Measurements from ENCODE around the gene ADO.

The ADO gene

DNA sequence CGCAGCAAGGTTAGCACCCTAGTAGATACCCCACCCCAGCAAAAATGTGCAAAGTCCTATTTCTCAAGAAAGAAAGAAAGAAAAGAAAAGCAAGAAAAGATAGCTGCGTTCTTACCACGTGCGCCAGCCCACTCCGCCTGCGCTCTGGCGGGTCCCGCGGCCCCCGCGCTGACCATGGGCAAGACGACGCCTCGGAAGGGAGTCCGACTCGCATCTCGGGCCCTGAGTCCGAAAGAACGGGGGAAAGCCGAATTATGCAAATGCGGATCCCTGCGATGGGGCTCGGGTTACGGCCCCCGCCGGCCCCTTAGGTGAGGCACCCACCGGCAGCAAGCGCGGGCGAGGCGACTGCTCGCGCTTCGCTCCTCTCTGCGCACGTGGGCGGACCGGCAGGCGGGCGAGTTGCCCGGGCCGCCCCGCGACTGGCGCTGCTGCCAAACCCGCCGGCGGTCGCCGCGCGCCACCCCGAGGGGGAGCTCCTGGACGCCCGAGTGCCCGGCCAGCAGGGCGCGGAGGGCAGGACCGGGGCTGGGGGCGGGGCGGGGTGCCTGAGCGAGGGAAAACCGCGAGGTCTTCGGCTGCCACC is 14.0 kb downstream of the ADO start:
- H3K9ac ChIP-seq (ENCODE audit: low read length), result no peak overlapping the region
- TF ChIP-seq, protein P1, sequence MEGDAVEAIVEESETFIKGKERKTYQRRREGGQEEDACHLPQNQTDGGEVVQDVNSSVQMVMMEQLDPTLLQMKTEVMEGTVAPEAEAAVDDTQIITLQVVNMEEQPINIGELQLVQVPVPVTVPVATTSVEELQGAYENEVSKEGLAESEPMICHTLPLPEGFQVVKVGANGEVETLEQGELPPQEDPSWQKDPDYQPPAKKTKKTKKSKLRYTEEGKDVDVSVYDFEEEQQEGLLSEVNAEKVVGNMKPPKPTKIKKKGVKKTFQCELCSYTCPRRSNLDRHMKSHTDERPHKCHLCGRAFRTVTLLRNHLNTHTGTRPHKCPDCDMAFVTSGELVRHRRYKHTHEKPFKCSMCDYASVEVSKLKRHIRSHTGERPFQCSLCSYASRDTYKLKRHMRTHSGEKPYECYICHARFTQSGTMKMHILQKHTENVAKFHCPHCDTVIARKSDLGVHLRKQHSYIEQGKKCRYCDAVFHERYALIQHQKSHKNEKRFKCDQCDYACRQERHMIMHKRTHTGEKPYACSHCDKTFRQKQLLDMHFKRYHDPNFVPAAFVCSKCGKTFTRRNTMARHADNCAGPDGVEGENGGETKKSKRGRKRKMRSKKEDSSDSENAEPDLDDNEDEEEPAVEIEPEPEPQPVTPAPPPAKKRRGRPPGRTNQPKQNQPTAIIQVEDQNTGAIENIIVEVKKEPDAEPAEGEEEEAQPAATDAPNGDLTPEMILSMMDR (IDR thresholded peaks at IDR 0.05; ENCODE audit: low read depth, low read length), result no peak
- TF ChIP-seq EZH2phosphoT487 (IDR thresholded peaks at IDR 0.05; ENCODE audit: low read depth), result no peak
- no peak overlapping the region for H2AFZ ChIP-seq (ENCODE audit: low read depth, low read length)
- no peaks in the 10 kb centered on the region for H3K9me3 ChIP-seq (ENCODE audit: insufficient read depth, low read length)
- peaks cover 4% of the 10 kb centered on the region; the same call in 1 of the 2 replicates for H3K4me1 ChIP-seq (ENCODE audit: low read length)
- H3K27me3 ChIP-seq (ENCODE audit: low read depth, low read length), result no peaks in the 10 kb centered on the region; the same call in 1 of the 2 replicates
- no peaks in the 10 kb centered on the region for H4K20me1 ChIP-seq (ENCODE audit: insufficient read depth, low read length)
- H3K4me3 ChIP-seq (ENCODE audit: low read length), result peak overlapping the region; percentile 90
- no peaks in the 10 kb centered on the region for H3K79me2 ChIP-seq (ENCODE audit: low read length)
- H3K4me2 ChIP-seq (ENCODE audit: low read length), result peak overlapping the region; percentile 77
- no peak overlapping the region for H3K27ac ChIP-seq (ENCODE audit: low read length)
- no peaks in the 10 kb centered on the region for H3K36me3 ChIP-seq (replicated peaks; ENCODE audit: low read depth, low read length)

DNA sequence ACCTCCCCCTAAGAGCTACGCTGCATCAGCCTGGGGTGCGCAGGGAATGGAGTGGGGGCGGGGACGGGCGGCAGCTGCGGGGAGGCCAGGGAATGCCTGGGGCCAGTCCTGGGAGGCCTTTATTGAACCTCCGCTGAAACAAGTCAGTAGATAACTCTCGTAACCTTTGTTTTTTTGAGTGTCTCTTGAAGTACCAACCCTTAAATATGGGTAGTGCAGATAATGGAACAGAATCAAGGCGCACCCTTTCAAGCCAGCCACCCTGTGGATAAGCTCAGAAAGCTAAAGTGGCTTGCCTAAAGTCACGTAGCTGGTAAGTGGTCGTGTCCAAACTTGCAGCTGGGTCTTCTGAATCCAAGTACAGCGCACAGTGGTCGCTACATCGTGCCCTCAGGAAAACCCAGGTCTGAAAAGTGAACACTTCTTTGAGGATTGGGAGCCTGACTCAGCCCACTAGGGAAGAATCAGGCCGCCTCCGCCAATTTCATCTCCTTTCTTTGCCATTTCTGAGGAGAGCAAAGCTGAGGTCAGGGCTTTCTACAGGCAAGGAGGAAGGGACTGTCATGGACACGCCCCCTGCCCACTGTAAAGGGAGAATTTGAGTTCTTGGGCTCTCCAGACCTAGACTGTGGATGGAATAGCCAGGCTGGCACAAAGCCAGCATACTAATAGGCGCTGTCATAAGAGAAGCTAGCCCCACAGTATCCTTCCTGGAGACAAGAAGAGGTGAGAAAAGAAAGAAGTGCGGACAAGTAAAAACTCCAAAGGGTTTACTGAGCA is 14.8 kb downstream of the ADO start:
- Histone ChIP-seq H3K79me2 (ENCODE audit: low read length) (no peaks in the 10 kb centered on the region), H3K4me1 (ENCODE audit: low read length) (peaks cover 4% of the 10 kb centered on the region; the same call in 1 of the 2 replicates), H3K27ac (ENCODE audit: low read length) (no peak overlapping the region), H2AFZ (ENCODE audit: low read depth, low read length) (no peak overlapping the region), H4K20me1 (ENCODE audit: insufficient read depth, low read length) (no peaks in the 10 kb centered on the region), H3K27me3 (ENCODE audit: low read depth, low read length) (no peaks in the 10 kb centered on the region; the same call in 1 of the 2 replicates), H3K36me3 (replicated peaks; ENCODE audit: low read depth, low read length) (no peaks in the 10 kb centered on the region), H3K9me3 (ENCODE audit: insufficient read depth, low read length) (no peaks in the 10 kb centered on the region), H3K4me2 (ENCODE audit: low read length) (no peak overlapping the region), H3K4me3 (ENCODE audit: low read length) (no peak overlapping the region), H3K9ac (ENCODE audit: low read length) (no peak overlapping the region)
- TF ChIP-seq EZH2phosphoT487 (IDR thresholded peaks at IDR 0.05; ENCODE audit: low read depth), result no peak
- TF ChIP-seq, protein P1 (IDR thresholded peaks at IDR 0.05; ENCODE audit: low read depth, low read length), result no peak

DNA sequence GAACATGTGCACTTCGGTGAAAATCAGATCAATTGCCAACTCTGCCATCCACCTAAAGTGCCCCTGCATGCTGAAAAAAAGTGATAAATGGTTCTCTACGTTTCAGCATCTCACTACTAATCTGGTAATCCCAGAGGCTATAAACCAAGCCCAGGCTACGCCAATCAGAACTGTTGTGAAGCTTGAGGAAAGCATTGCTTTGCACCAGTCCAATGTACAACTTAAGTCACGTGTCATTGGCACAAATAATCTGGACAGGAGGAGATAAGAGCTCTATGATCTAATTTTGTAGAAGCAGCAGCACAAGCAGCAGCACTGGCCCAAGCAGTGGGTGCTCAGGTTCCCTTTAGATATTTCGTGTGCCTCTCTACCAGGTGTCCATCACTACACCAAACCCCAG is 16.1 kb downstream of the ADO start:
- Histone ChIP-seq H3K4me2 (ENCODE audit: low read length) (no peak overlapping the region), H3K27me3 (ENCODE audit: low read depth, low read length) (no peaks in the 10 kb centered on the region; the same call in 1 of the 2 replicates), H3K36me3 (replicated peaks; ENCODE audit: low read depth, low read length) (no peaks in the 10 kb centered on the region), H2AFZ (ENCODE audit: low read depth, low read length) (no peak overlapping the region), H3K9ac (ENCODE audit: low read length) (no peak overlapping the region), H3K4me3 (ENCODE audit: low read length) (no peak overlapping the region), H4K20me1 (ENCODE audit: insufficient read depth, low read length) (no peaks in the 10 kb centered on the region), H3K27ac (ENCODE audit: low read length) (no peak overlapping the region), H3K9me3 (ENCODE audit: insufficient read depth, low read length) (no peaks in the 10 kb centered on the region), H3K4me1 (ENCODE audit: low read length) (peaks cover 4% of the 10 kb centered on the region; the same call in 1 of the 2 replicates), H3K79me2 (ENCODE audit: low read length) (no peaks in the 10 kb centered on the region)
- TF ChIP-seq EZH2phosphoT487 (IDR thresholded peaks at IDR 0.05; ENCODE audit: low read depth), result no peak

DNA sequence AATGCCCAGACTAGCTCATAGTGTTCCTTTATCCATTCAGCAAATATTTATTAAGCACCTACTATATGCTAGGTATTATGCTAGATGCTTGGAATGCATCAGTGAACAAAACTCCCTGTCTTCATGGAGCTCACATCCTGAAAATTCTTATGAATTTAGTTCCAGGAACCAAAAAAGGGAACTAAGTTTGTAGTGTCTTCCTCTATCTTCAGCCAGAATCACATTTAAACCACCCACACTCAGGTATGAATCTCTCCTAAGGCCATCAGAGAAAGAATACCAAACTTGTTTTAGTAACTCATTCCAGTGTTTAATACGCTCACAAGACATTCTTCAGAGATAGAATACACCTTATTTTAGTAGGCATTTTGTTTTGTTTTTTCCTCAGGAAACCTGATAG is 21.8 kb downstream of the ADO start:
- Histone ChIP-seq H2AFZ (ENCODE audit: low read depth, low read length) (no peak overlapping the region), H3K4me3 (ENCODE audit: low read length) (no peak overlapping the region), H3K27me3 (ENCODE audit: low read depth, low read length) (no peaks in the 10 kb centered on the region), H3K4me1 (ENCODE audit: low read length) (peaks cover 15% of the 10 kb centered on the region), H3K9me3 (ENCODE audit: insufficient read depth, low read length) (no peaks in the 10 kb centered on the region), H3K27ac (ENCODE audit: low read length) (no peak overlapping the region), H3K9ac (ENCODE audit: low read length) (no peak overlapping the region), H3K79me2 (ENCODE audit: low read length) (no peaks in the 10 kb centered on the region), H3K4me2 (ENCODE audit: low read length) (no peak overlapping the region), H3K36me3 (replicated peaks; ENCODE audit: low read depth, low read length) (no peaks in the 10 kb centered on the region), H4K20me1 (ENCODE audit: insufficient read depth, low read length) (no peaks in the 10 kb centered on the region)
- no peak for TF ChIP-seq EZH2phosphoT487 (IDR thresholded peaks at IDR 0.05; ENCODE audit: low read depth)
- TF ChIP-seq, protein P1 (IDR thresholded peaks at IDR 0.05; ENCODE audit: low read depth, low read length), result no peak

Measured in OCI-LY3 (cell line).